GM21737 (cell line): ENCODE results near the gene BAAT.

Source experiments
- ATAC-seq: cut with Tn5 transposase; IDR thresholded peaks from one replicate; pipeline ENCODE4 v1.9.1; 2021; ENCODE audit warnings: mild to moderate bottlenecking, moderate library complexity; ENCODE audit not compliant: unreplicated experiment

BAAT gene

GRCh38 chr9:101398930-101399642 is 14.3 kb upstream of the BAAT start:
- ATAC-seq, result no peak

DNA sequence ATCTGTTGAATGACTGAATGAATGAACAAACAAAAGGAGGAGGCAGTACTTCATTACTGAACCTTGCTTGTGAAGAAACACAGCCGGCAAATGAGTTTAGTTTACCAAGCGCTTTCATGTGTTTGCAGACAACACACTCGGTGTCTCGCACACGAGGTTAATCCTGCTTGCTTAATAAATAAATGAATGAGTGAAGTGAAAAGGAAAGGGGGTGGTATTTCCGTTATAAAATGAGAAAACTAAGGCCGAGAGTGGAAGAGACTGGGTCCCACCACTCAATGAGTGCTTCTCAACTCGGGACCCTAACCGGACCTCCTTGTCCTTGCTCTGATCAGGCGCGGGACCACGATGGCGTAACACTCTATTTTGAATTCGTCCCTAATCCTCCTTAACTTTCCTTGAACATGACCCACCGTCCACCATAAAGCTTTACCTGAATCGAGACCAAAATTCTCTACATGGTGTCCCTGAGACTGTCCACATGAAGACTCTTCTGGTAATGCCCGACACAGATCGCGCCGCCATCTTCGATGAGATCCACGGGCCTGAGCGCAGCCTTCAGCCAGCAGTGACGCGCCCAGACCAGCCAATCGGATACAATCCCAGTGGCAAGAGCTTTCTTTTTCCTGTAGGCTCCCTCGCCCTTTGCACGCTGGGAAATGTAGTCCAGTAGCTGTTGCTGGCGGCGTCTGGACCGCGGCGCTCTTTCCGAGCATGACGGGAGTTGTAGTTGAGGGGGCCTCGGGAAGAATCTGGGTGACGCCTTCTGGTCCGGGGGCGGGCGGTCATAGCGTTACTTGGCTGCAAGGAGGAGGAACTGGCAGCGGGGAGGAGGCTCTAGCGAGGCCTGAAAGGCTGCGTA is 13.5 kb upstream of the BAAT start, which contains the start of the genes MRPL50 and ZNF189:
Gene MRPL50 (minus strand): TSS at position 551 of the 862 bp plus-strand sequence. CDS start 26 bp downstream, at position 525.
Gene ZNF189 (plus strand): TSS at position 784 of the 862 bp plus-strand sequence. CDS start 306 bp downstream, outside the sequence.
- peak; percentile 98 for ATAC-seq

GRCh38 chr9:101397746-101398067 is 12.9 kb upstream of the BAAT start:
- no peak for ATAC-seq

GRCh38 chr9:101394687-101395086 is 9.9 kb upstream of the BAAT start:
- ATAC-seq, result no peak

- no peak for ATAC-seq
Observed at GRCh38 chr9:101393135-101393534, 8.3 kb upstream of the BAAT start.

GRCh38 chr9:101388507-101388993 is 3.7 kb upstream of the BAAT start:
- ATAC-seq, result no peak

GRCh38 chr9:101387871-101388506 is 3.2 kb upstream of the BAAT start:
- ATAC-seq, result no peak

DNA sequence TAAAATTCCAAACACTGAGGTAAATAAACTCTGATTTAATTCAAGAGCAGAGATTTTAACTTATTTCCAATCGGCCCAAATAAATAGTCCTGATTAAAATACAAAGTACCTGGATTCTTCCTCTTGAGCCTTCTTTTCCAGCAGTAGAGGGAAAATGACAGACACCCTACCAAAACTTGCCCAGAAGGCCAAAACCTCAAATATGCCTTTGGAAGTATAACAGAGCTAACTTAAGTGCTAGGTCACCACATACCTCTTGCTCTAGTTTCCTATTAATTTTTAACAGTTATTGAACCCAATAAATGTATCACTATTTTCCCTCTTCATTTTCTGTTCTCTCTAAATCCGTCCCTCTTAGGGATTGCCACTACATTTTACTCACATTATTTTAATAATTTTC is 1.4 kb downstream of the BAAT start:
- ATAC-seq, result no peak

GRCh38 chr9:101381833-101382342 is 2.9 kb downstream of the BAAT start:
- ATAC-seq, result no peak

GRCh38 chr9:101381118-101381517 is 3.7 kb downstream of the BAAT start:
- no peak for ATAC-seq

DNA sequence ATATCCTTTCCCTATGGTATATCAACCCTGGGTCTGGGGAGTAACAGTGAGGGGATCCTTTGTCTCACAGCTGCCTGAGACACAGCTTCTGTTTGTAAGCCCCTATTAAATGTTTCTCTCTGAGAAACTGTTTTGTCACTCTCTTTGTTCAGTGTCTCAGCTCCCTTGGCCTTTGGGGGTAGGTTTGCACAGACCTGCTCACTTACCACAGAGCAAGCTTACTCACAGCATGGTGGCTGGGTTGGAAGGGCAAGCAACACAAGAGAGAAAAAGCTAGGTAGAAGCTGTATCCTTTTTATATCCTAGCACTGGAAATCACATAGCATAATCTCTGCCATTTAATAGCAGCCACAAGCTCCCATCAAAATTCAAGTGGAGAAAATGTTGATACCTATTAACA is 4.5 kb downstream of the BAAT start:
- ATAC-seq, result no peak

GRCh38 chr9:101376111-101376848 is 8.5 kb downstream of the BAAT start:
- no peak for ATAC-seq

- ATAC-seq, result no peak
Observed at GRCh38 chr9:101375546-101375945, 9.3 kb downstream of the BAAT start.

DNA sequence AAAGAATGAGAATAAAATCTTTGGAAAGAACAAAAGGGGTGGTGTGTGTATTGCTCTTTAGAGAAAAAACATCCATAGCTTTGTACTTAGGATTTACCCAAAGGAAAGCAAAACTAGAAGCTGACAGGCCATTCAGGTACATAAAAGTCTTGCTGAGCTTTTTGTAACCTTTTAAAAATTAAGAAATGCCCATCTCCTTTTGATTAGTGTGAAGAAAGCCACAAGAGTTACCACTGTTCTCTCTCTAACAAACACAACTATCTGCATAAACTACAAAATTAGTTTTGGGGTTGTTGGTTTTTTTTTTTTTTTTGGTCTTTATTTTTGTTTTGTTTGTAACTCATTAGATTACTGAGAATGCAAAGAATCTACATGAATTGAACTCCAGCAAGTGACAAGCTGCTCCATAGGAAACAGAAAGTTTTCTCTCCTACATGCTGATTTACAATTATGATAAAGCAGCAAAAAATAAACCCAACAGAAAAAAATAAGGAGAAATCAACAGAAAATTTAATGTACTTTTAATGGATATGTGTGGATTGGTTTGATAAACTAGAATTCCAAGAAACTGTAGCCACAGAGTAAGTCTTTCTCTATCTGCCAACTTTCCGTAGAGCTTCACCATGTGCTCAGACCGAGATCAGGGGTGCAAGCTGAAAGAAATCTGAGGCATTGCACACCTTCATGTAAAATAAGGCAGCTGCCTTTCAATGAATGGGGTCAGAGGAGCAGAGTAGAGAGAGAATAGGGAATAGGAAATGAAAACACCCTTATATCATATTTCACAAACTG is 12.3 kb downstream of the BAAT start:
- no peak for ATAC-seq

GRCh38 chr9:101371813-101372212 is 13.0 kb downstream of the BAAT start:
- ATAC-seq, result no peak

DNA sequence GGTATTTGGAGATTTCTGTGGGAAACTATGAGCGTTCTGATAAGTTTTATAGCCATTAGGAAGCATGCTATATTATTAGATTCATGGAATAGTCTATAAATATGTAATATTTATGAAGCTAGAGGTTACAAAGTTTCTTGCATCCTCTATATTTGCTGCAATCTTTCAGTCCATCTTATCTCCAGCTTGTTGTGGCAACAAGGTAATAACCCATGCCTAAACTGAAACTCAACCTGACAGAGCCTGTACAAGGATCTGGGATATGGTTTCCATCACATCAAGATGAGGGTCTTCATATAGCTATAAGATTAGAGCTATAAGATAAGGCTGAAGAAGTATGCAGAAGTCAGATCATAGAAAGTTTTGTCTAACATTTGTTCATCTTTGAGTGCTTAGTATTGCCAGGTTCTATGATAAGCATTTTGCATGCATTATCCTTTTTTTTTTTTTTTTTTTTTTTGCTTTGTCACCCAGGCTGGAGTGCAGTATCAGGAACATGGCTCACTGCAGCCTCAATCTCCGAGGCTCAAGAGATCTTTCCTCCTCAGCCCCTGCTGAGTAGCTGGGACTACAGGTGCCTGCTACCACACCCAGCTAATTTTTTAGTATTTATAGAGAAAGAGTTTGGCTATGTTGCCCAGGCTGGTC is 14.8 kb downstream of the BAAT start:
- no peak for ATAC-seq

GRCh38 chr9:101369286-101369685 is 15.5 kb downstream of the BAAT start:
- no peak for ATAC-seq

GRCh38 chr9:101367323-101367722 is 17.5 kb downstream of the BAAT start:
- no peak for ATAC-seq

- ATAC-seq, result no peak
Observed at GRCh38 chr9:101366038-101366756, 18.6 kb downstream of the BAAT start.
